Colonic mucosa (tissue), 4 donors: ENCODE data around the gene SLC7A5. TPM values are rescaled to one million over a fixed set of nuclear protein-coding genes. Genes with fewer than 3 reads are reported as not detected.

Experiments
- DNase-seq: peaks from one replicate; pipeline ENCODE4 v3.0.0-alpha.2; 2020
- H3K27ac ChIP-seq: fragments of 200-600 bp; one replicate; pipeline ENCODE4 v1.8.0; 2021
- H3K27me3 ChIP-seq: fragments of 200-600 bp; one replicate; pipeline ENCODE4 v1.8.0; 2021
- H3K36me3 ChIP-seq: fragments of 200-600 bp; one replicate; pipeline ENCODE4 v1.8.0; 2021
- H3K4me1 ChIP-seq: fragments of 200-600 bp; one replicate; pipeline ENCODE4 v1.8.0; 2021; ENCODE audit warnings: mild to moderate bottlenecking
- H3K4me3 ChIP-seq: fragments of 200-600 bp; one replicate; pipeline ENCODE4 v1.8.0; 2021
- H3K9ac ChIP-seq, 2 donors: one replicate each; pipeline ENCODE4 v1.7.0; 2013; ENCODE audit warnings: control low read depth in 2 of 2, low read depth in 2 of 2, low read length in 2 of 2
- H3K9me3 ChIP-seq: fragments of 200-600 bp; one replicate; pipeline ENCODE4 v1.8.0; 2021
- CTCF ChIP-seq: fragments of 200-600 bp; IDR thresholded peaks from one replicate; pipeline ENCODE4 v1.8.0; 2022; ENCODE audit warnings: antibody characterized with exemption, mild to moderate bottlenecking
- intact Hi-C: fragments of 100-400 bp; cut with DNase I; formaldehyde crosslinking; loops from one replicate; pipeline ENCODE4 v1.14.1; 2022
- total RNA-seq, 2 donors: library from RNA; stranded (reverse); fragmentation: NEBNext Ultra II Directional in 1 of 2; extraction: Animal tissue kit (Norgen Biotek cat#: 25700) in 1 of 2; gene quantifications; one replicate each; pipeline ENCODE4 v1.2.1, GENCODE V29; 2021
- donor health status: healthy.
- donor health status: DM: no; HTN: no; CAD: no.
- donor health status: DM: no; HTN: no; CAD: no.

Gene SLC7A5
- total RNA-seq, 2 donors from 2014 or later: 9.5 to 26.2 TPM

GRCh38 chr16:87834668-87835473, 34.4 kb downstream of the SLC7A5 start:
- no peaks in the 10 kb centered on the region for H3K27me3 ChIP-seq
- TF ChIP-seq CTCF: no peak
- no peak overlapping the region for H3K27ac ChIP-seq
- H3K9me3 ChIP-seq: no peaks in the 10 kb centered on the region
- no peak overlapping the region for H3K4me3 ChIP-seq
- no peaks in the 10 kb centered on the region for H3K36me3 ChIP-seq
- no peak for DNase-seq
- H3K4me1 ChIP-seq: no peaks in the 10 kb centered on the region
- H3K9ac ChIP-seq: no peak overlapping the region
- intact Hi-C loops: no loop called here

GRCh38 chr16:87834005-87834667, 35.2 kb downstream of the SLC7A5 start:
- intact Hi-C loops: no loop called here
- no peak for TF ChIP-seq CTCF
- no peaks in the 10 kb centered on the region for H3K27me3 ChIP-seq
- no peak for DNase-seq
- no peaks in the 10 kb centered on the region for H3K9me3 ChIP-seq
- no peak overlapping the region for H3K9ac ChIP-seq
- no peak overlapping the region for H3K4me3 ChIP-seq
- H3K36me3 ChIP-seq: no peaks in the 10 kb centered on the region
- H3K4me1 ChIP-seq: no peaks in the 10 kb centered on the region
- no peak overlapping the region for H3K27ac ChIP-seq

GRCh38 chr16:87833548-87833947, 35.8 kb downstream of the SLC7A5 start:
- H3K9ac ChIP-seq: no peak overlapping the region
- H3K36me3 ChIP-seq: no peaks in the 10 kb centered on the region
- H3K9me3 ChIP-seq: no peaks in the 10 kb centered on the region
- no peak overlapping the region for H3K4me3 ChIP-seq
- H3K27me3 ChIP-seq: no peaks in the 10 kb centered on the region
- H3K27ac ChIP-seq: no peak overlapping the region
- no peak for TF ChIP-seq CTCF
- no peak for DNase-seq
- intact Hi-C loops: no loop called here
- no peaks in the 10 kb centered on the region for H3K4me1 ChIP-seq

GRCh38 chr16:87832741-87833502, 36.4 kb downstream of the SLC7A5 start:
- TF ChIP-seq CTCF: no peak
- Histone ChIP-seq H3K36me3 (no peaks in the 10 kb centered on the region), H3K27me3 (no peaks in the 10 kb centered on the region), H3K4me1 (no peaks in the 10 kb centered on the region), H3K4me3 (no peak overlapping the region), H3K9me3 (no peaks in the 10 kb centered on the region), H3K27ac (no peak overlapping the region), H3K9ac (no peak overlapping the region)
- intact Hi-C loops: no loop called here
- no peak for DNase-seq

GRCh38 chr16:87832137-87832527, 37.2 kb downstream of the SLC7A5 start:
- Histone ChIP-seq H3K9ac (no peak overlapping the region), H3K27me3 (no peaks in the 10 kb centered on the region), H3K4me1 (no peaks in the 10 kb centered on the region), H3K36me3 (no peaks in the 10 kb centered on the region), H3K9me3 (no peaks in the 10 kb centered on the region), H3K27ac (no peak overlapping the region), H3K4me3 (no peak overlapping the region)
- intact Hi-C loops: no loop called here
- no peak for TF ChIP-seq CTCF
- no peak for DNase-seq
